Left renal pelvis (tissue), 4 donors: ENCODE data around the gene KCNQ5. TPM values are rescaled to one million over a fixed set of nuclear protein-coding genes. Genes with fewer than 3 reads are reported as not detected.

Experiments used
- DNase-seq, 4 donors: peaks; one replicate each; pipeline ENCODE4 v3.0.0-alpha.2; 2013; ENCODE audit warnings: low read depth in 4 of 4, low spot score in 3 of 4
- polyA plus RNA-seq, 4 donors: library from polyadenylated mRNA; unstranded; fragments of 120-200 nt; gene quantifications; one replicate each; pipeline ENCODE4 v1.2.1, GENCODE V29; 2013; ENCODE audit not compliant: insufficient read length in 4 of 4

KCNQ5 gene
- polyA plus RNA-seq, 4 donors: 0.14 to 0.79 (median 0.43) TPM

GRCh38 chr6:72832271-72832670, 210.4 kb downstream of the KCNQ5 start:
- DNase-seq: no peak

- no peak for DNase-seq
These were observed 213.9 kb downstream of the KCNQ5 start for GRCh38 chr6:72835749-72836148.

GRCh38 chr6:72836971-72837370, 215.1 kb downstream of the KCNQ5 start:
- no peak for DNase-seq

- DNase-seq: no peak
These were observed 219.3 kb downstream of the KCNQ5 start for GRCh38 chr6:72841195-72841594.

GRCh38 chr6:72842140-72842539, 220.3 kb downstream of the KCNQ5 start:
- no peak for DNase-seq

- no peak for DNase-seq
These were observed 222.8 kb downstream of the KCNQ5 start for GRCh38 chr6:72844614-72845013.

- no peak for DNase-seq
These were observed 227.5 kb downstream of the KCNQ5 start for GRCh38 chr6:72849346-72849745.

GRCh38 chr6:72850040-72850439, 228.2 kb downstream of the KCNQ5 start:
- no peak for DNase-seq

- no peak for DNase-seq
These were observed 228.6 kb downstream of the KCNQ5 start for GRCh38 chr6:72850469-72850868.

- no peak for DNase-seq
These were observed 233.6 kb downstream of the KCNQ5 start for GRCh38 chr6:72855471-72855870.

- DNase-seq: no peak
These were observed 234.9 kb downstream of the KCNQ5 start for GRCh38 chr6:72856801-72857200.

- no peak for DNase-seq
These were observed 236.1 kb downstream of the KCNQ5 start for GRCh38 chr6:72857791-72858585.

- no peak for DNase-seq
These were observed 239.2 kb downstream of the KCNQ5 start for GRCh38 chr6:72861059-72861458.

- no peak for DNase-seq
These were observed 240.1 kb downstream of the KCNQ5 start for GRCh38 chr6:72861935-72862432.

GRCh38 chr6:72863131-72863530, 241.3 kb downstream of the KCNQ5 start:
- DNase-seq: no peak

GRCh38 chr6:72864236-72864635, 242.4 kb downstream of the KCNQ5 start:
- no peak for DNase-seq

GRCh38 chr6:72864799-72865198, 242.9 kb downstream of the KCNQ5 start:
- DNase-seq: no peak

GRCh38 chr6:72865467-72865866, 243.6 kb downstream of the KCNQ5 start:
- no peak for DNase-seq

GRCh38 chr6:72869621-72870020, 247.8 kb downstream of the KCNQ5 start:
- no peak for DNase-seq

GRCh38 chr6:72873433-72873832, 251.6 kb downstream of the KCNQ5 start:
- no peak for DNase-seq

- DNase-seq: no peak
These were observed 254.4 kb downstream of the KCNQ5 start for GRCh38 chr6:72876256-72876655.

- no peak for DNase-seq
These were observed 264.3 kb downstream of the KCNQ5 start for GRCh38 chr6:72886170-72886569.

- no peak for DNase-seq
These were observed 268.4 kb downstream of the KCNQ5 start for GRCh38 chr6:72890233-72890632.
